HG03097 (cell line): ENCODE results near the gene ZNF333.
"Not testable (repeated sequence)": the region's sequence is repeated elsewhere in the genome, so short reads cannot be mapped to it uniquely, and the experiment has no call there.

ENCODE experiments used
- ATAC-seq: cut with Tn5 transposase; IDR thresholded peaks from one replicate; pipeline ENCODE4 v1.9.1; 2021; ENCODE audit not compliant: unreplicated experiment, low FRiP score

The ZNF333 gene

DNA sequence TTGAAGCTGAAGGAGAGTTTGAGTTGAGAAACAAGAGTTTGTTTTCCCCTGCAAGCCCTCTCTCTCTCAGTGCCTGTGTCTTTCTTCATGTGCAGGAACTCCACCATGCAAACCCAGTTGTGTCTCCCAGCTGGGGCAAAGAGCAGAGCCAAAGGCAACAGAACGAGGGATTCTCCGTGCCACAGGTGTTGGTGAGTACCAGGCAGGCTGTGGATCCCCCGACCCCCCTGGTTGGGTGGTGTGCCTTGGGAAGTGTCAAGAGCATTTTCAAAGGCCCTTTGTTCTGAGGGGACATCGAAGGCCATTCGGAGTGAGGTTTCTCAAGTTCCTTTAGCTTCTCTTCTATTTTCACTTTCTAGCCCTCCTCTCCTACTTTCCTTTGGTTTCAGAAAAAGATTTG is 5.6 kb downstream of the ZNF333 start:
- ATAC-seq: no peak

DNA sequence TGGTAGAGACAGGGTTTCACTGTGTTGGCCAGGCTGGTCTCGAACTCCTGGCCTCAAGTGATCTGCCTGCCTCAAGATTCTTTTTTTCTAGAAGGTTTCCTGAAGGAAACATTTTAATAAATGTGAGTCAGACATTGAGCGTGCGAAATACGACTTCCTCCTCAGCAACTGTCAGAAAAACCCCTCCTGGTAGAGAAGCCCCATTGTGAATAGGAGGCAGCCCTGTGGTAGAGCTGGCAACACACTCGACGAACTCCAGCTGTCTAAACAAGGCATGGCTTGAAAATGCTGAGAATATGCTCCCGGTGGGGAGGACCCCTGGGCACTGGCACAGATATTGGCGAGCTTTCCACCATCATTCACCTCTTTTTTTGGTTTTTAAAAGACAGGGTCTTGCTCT is 9.8 kb downstream of the ZNF333 start:
- no peak for ATAC-seq

DNA sequence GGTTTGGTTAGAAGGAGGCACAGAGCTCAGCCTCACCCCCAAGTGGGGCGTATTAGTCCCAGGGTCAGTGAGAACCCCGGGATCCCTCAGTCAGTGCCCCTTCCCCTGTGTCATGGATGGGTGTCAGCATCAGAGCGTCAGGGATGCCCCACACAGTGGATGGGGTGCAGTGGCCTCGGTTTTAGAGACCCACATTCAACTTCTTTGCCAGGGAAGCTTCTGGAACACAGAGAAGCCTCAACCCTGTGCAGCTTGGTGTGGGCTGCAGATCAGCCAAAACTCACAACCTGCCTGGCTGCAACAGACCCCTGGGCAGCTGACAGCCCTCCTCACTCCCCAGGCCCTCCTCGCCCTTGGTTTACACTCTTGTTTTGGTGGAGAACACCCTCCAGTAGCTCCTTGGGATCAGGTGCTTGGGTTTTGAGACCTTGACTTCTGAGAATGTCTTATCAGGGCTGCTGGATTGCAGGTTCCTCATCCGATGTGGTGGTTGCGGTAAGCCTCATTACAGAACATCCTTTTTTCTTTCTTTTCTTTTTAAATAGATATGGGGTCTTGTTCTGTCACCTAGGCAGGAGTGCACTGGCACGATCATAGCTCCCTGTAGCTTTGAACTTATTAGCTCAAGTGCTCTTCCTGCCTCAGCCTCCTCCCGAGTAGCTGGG is 11.0 kb downstream of the ZNF333 start:
- no peak for ATAC-seq

DNA sequence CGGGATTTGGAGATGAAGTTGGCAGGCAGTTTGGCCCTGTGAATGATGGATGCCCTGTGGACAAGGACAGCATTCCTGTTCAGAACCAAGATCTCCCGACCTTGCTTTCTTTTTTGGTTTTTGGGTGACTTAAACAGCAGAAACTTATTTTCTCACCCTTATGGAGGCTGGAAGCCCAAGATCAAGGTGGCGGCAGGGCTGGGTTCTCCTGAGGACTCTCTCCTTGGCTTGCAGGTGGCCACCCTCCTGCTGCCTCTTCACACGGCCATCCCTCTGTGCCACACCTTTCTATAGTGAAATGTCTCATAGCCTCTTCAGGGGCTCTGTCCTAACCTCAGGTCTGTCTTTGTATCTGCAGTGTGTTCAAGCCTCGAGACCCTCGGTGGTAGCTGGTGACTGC is 14.0 kb downstream of the ZNF333 start:
- ATAC-seq: no peak

DNA sequence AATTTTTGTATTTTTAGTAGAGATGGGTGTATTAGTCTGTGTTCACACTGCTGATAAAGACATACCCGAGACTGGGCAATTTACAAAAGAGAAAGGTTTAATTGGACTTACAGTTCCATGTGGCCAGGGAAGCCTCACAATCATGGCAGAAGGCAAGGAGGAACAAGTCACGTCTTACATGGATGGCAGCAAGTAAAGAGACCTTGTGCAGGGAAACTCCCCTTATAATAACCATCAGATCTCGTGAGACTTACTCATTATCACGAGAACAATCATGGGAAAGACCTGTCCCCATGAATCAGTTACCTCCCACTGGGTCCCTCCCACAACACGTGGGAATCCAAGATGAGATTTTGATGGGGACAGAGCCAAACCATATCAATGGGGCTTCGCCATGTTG is 14.6 kb downstream of the ZNF333 start:
- no peak for ATAC-seq

DNA sequence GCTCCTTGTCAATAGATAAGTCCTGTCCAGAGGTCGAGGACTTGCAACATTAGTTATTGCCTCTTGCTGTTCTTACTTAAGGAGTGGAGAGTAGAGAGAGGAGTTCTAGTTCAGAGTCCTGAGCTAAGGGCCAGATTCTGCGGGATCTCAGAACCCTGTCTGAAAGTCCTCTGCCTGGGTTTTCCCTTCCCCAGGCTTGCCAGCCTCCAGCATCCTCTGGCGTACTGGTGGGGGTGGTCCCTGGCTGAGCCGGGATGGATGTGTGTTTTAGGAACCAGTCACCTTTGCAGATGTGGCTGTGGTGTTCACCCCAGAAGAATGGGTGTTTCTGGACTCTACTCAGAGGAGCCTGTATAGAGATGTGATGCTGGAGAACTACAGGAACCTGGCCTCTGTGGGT is 26.0 kb downstream of the ZNF333 start:
- ATAC-seq: no peak

DNA sequence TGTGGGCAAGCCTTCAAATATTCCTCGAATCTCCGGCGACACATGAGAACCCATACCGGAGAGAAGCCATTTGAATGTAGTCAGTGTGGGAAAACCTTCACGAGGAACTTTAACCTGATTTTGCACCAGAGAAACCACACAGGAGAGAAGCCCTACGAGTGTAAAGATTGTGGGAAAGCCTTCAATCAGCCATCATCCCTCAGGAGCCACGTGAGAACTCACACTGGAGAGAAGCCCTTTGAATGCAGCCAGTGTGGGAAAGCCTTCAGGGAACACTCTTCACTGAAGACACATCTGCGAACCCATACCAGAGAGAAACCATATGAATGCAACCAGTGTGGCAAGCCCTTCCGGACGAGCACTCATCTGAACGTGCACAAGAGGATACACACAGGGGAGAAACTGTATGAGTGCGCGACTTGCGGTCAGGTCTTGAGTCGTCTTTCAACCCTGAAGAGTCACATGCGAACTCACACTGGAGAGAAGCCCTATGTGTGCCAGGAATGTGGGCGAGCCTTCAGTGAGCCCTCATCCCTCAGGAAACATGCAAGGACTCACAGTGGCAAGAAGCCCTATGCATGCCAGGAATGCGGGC is 28.8 kb downstream of the ZNF333 start:
- no peak for ATAC-seq

DNA sequence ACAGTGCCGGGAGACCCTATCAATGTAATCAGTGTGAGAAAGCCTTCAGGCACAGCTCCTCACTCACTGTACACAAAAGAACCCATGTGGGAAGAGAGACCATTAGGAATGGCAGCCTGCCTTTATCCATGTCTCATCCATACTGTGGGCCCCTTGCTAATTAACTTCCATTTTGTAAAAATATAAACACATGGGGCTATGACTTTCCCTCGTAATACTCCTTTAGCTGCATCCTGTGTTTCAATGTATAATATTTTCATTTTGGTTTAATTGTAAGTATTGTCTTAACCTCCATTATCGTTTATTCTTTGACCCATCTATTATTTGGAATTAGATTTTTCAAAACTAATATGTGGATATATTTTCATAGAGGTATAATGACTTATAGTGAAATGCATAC is 29.3 kb downstream of the ZNF333 start:
- no peak for ATAC-seq

DNA sequence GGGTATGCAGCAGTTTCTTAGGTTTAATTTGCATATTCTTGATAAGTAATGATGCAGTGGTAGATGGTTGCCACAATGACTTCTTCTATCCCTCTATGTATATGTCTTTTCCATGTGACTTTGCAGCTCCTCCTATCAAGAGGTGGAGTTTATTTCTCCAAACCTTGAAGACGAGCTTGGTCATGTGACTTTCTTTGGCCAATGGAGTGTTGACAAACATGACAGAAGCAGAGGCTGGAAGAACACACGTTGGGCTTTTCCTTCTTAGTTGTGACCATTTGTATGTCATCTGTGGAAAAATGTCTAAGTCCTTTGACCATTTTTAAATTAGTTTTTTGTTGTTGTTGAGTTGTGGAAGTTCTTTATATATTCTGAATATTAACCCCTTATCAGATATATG is 32.3 kb downstream of the ZNF333 start:
- no peak for ATAC-seq

DNA sequence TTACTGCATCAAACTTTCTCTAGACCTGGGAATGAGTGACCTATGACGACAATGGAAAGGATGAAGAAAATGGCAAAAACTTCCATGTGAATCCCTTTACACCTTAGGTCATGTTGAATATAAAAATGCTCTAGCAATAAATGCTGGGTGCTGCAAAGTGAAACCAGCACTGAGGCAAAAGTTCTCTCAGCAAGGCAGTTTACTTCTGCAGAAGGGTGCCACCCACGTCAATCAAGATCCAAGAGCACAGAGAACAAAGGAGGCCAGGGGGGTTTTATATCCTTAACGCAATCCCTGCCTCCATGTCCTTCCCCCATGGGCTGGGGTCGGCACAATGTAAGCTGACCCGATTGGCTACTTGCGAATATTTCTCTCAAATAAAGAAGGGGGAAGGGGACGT is 38.7 kb downstream of the ZNF333 start:
- ATAC-seq: no peak

DNA sequence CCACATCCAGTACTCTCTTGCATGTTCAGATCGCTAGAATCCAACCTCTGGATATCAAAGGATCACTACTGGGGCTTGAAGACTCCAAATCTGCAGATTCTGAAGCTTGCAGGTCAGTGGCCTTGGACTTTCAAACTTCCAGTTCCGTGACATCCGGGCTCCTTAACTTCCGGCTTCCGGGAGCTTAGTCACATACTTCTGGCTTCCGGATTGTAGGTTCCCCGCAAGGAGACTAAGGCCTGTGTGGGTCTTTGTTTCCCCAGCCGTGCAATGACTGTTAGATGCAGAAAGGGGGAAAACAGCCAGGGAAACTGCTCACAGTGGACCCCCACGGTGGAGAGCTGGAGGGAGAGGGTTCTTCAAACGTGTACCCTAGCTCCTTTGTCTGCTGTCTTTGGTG is 41.4 kb downstream of the ZNF333 start:
- no peak for ATAC-seq

DNA sequence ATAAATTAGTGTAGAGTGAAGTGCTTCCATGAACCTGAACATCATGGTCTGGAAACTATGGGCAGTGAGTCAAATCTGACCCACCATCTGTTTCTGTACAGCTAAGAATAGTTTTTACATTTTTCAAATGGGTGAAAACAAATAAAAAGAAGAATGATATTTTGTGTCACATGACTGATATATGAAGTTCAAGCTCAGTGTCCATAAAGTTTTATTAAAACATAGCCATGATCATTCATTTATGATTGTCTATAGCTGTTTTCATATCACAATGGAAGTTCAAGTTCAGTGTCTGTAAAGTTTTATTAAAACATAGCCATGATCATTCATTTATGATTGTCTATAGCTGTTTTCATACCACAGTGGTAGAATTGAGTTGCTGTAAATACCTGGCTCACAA is 42.7 kb downstream of the ZNF333 start:
- ATAC-seq: no peak

DNA sequence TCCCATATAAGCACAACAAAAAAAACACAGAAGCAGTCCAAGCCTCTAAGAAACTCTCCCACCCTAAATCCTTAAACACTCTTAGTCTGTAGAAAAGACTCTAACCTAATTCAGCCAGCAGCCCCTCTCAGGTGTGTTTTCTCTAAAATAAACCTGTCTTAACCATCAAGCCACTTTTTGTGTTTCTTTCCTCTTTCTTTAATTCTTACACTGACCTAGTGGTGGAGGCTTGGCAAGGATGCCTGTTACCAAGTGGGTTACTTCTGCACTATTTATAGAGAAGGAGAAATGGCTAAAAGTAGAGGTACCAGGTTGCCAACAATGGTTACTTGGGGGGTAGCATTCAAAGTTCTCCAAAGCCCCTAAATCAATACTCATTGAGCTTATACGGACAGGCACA is 43.7 kb downstream of the ZNF333 start:
- ATAC-seq: no peak

DNA sequence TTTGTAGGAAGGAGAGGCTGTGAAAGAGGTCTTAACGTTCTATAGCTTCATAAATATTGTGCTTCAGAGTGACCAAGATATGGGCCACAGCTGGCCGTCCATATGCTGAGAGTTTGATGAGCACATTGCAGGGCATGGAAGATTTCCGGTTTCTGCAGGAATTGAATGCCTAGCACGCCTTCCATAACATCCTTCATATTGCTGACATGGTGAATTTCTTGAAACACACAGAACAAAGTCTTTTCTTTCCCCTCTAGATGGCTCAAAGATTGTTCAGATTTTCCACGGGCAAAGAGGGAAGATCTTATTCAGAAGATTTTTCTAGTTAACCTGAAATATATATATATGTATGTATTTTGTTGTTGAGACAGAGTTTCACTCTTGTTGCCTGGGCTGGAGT is 46.1 kb downstream of the ZNF333 start:
- no peak for ATAC-seq

DNA sequence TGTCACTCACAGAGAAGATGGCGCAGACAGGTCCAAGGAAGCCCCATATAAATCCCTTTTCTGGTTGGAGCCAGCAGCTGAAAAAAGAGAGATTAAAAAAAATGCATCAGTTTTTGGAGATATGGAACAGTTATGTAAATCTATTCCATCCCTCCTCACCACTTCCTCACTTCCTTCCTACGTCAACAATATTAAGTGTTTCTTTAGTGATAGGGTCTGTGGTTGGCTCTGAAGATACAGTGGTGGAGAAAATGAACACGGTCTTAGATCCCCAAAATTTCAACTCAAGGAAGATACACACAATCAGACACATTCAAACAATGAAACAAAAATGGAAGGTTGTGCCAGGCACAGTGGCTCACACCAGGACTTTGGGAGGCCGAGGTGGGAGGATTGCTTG is 57.0 kb downstream of the ZNF333 start:
- ATAC-seq: no peak

DNA sequence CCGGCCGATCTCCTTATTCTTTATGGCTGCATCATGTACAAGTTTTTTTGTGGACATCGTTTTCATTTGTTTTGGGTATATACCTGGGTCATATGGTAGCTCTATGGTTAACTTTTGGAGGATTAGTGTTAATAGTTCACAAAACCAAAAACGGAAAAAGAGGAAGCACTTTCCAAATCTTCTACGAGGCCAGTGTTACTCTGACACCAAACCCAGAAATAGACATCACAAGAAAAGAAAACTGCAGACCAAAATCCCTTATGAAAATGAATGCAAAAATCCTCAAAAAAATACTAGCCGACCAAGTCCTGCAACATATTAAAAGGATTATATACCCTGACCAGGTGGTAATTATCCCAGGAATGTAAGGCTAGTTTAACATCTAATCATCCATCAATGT is 58.8 kb downstream of the ZNF333 start:
- ATAC-seq: no peak

DNA sequence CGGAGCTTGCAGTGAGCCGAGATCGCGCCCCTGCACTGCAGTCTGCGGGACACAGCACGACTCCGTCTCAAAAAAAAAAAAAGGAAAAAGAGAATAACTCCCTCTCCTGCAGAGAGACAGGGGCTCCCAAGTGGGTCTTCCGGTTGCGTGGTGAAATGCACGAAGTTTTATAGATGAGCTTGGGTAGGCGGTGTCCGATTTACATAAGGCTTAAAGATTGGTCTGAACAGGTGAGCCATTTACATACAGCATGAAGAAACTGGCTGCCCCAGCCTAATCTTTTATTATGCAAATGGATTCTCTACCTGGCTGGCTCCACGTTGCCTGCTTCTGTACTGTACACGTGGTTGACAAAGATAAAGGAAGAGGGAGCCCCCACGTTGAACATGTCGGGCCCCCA is 69.0 kb downstream of the ZNF333 start:
- no peak for ATAC-seq

DNA sequence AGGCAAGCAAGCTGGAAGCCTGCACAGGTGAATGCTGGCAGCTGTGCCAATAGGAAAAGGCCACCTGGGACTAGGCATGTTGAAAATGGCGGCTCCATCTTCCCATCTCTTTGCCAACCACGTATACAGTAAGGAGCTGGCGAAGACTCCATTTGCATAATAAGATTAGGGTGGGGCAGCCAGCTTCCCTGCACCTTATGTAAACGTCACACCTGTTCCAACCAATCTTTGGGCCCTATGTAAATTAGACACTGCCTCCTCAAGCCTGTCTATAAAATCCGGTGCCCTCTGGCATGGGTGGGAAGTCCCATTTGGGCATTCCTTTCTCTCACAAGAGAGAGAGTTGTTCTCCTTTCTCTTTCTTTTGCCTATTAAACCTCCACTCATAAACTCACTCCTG is 71.8 kb downstream of the ZNF333 start:
- ATAC-seq: no peak

DNA sequence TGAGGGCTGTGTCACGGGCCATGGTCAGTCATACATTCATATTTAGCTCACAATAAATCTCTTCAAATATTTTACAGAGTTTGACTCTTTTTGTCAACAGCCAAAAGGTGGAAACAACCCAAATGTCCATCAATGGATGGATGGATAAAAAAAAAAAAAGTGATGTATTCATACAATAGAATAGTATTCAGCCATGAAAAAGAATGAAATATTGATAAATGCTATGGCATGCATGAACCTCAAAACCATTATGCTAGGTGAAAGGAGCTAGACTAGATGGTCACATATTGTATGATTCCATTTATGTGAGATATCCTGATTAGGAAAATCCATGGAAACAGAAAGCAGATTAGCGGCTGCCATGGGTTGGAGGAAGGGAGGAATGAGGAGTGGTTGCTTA is 72.3 kb downstream of the ZNF333 start:
- ATAC-seq: no peak

DNA sequence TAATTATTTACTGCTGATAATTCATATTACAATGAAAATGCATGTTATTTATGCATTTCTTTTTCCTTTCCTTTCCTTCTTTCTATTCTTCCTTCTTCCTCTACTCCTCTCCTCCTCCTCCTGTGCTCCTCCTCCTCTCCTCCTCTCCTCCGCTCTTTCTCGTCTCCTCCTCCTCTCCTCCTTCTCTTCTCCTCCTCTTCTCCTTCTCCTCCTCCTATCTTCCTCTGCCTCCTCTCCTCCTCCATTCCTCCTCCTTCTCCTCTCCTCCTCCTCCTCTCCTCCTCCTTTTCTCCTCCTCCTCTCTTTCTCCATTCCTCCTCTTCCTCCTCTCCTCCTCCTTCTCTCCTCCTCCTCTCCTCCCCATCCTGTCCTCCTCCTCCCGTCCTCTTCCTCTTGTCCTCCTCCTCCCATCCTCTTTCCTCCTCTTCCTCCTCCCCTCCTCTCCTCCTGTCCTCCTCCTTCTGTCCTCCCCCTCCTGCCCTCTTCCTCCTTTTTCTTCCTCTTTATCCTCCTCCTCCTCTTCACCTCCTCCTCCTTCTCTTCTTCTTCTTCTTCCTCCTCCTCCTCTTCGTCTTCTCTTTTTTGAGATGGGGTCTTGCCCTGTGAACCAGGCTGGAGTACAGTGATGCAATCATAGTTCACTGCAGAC is 73.8 kb downstream of the ZNF333 start:
- no peak for ATAC-seq

DNA sequence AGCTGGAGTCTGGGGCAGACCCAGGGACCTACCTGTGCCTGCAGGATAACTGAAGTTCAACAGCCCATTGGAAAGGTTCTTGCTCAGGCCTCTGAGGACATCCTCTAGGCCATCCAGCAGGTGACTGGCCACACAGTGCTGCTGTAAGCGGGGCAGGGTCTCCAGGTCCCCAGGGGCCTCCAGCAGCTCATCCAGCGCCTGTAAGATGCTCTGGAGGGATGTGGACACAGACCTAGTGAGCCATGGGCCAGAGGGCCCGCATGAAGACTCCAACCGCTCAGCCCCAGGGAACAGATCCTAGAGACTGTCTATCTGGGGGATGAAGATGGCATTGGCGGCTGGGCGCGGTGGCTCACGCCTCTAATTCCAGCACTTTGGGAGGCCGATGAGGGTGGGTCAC is 74.6 kb downstream of the ZNF333 start:
- no peak for ATAC-seq

DNA sequence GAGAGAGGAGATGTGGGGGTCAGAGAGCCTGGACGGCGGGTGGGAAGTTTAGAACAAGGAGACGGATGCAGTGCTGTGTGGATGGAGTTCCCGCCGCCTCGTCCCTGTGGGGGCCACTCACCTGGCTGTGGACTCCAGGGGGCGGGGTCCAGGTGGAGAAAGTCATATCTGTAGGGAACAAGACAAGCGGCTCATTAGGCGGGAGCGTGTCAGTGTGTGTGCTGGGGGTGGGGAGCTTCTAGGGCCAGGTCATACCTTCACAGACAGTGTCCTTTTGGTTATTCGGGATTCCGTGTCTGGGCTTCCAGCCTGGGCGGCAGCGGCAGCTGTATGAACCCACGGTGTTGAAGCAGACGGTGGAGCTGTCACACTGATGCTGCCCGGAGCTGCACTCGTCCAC is 75.6 kb downstream of the ZNF333 start:
- ATAC-seq: not testable (repeated sequence)
